NT2/D1 (cell line): Measurements from ENCODE around the gene GJC2.

Experiments used
- SUZ12 ChIP-seq: IDR thresholded peaks from 2 replicates; pipeline ENCODE4 v1.6.1; 2011; ENCODE audit not compliant: insufficient read length, insufficient read depth; ENCODE audit errors: extremely low read depth
- YY1 ChIP-seq: IDR thresholded peaks from 2 replicates; pipeline ENCODE4 v1.6.1; 2011; ENCODE audit not compliant: insufficient read length, insufficient read depth
- ZNF274 ChIP-seq: IDR thresholded peaks from 2 replicates; pipeline ENCODE4 v1.6.1; 2011; ENCODE audit warnings: mild to moderate bottlenecking, low read depth, low read length

DNA sequence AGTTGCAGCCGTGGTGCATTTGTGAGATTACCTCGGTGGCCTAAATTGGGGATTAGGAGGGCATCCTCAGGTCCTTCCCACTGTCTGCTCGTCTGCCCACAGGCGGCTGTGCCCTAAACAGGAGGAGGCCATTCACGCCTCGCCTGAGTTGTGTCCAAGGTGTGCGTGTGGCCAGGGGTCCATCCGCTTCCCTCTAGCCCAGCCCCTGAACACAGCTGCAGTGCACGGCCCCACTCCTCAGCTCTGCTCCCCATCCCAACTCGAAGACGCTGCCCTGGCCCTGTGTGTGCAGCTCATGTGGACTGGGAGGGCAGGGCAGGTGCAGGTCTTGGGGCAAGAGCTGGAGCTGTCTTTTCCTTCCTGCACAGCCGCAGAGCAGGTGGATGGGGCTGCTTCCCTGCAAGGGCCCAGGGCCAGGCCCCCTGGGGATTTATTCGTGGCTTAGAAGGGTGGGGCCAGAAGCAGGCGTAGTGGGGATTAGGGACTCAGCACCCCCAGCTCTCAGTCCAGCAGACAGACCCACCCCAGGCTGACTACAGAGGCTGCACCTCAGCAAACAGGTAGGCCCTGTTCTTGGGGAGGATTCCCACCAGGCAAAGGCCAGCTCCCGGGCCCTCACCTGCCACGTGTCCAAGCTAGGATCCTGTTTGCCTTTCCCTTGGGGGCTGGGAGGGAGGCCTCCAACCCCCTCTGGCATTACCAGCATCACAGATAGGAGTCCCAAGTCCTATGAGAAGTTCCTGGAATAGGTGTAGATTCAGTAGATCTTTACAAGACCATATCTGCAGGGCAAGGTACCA lies 5.3 kb upstream of the GJC2 start:
- TF ChIP-seq ZNF274 (no peak), YY1 (no peak), SUZ12 (no peak)
